ENCODE data around the gene SNTG2. TPM values are rescaled to one million over a fixed set of nuclear protein-coding genes. Genes with fewer than 3 reads are reported as not detected.

SNTG2 gene
- polyA plus RNA-seq, 3 donors: not detected

- peak overlapping the region in 1 of 2 donors; percentile 29 for H3K4me3 Mint-ChIP-seq
- H4K20me1 ChIP-seq (ENCODE audit: insufficient read depth, low read length): no peaks in the 10 kb centered on the region
- H3K27me3 Mint-ChIP-seq (ENCODE audit: low read depth in 3 of 3): peaks cover 42 to 47% (median 47%) of the 10 kb centered on the region in 3 donors
- H3K27me3 ChIP-seq (ENCODE audit: control insufficient read depth in 2 of 2, insufficient read depth in 2 of 2, low read length in 2 of 2): peaks cover 33 to 44% of the 10 kb centered on the region in 2 donors
- H3K4me3 ChIP-seq (replicated peaks in 1 of 3; ENCODE audit: low read depth in 2 of 3, low read length in 3 of 3): no peak overlapping the region
- intact Hi-C loops (cut with micrococcal nuclease): no loop called here
- H3K9me3 ChIP-seq (replicated peaks in 1 of 2; ENCODE audit: control insufficient read depth in 1 of 2, insufficient read depth in 1 of 2, low read length in 2 of 2): no peaks in the 10 kb centered on the region
- TF ChIP-seq CTCF (IDR thresholded peaks at IDR 0.05): no peak
- no peak overlapping the region for H3K4me2 ChIP-seq (replicated peaks; ENCODE audit: extremely low read depth, low read length, poor library complexity, severe bottlenecking)
- no peak overlapping the region for H2AFZ ChIP-seq (ENCODE audit: insufficient read depth, low read depth, low read length, poor library complexity, severe bottlenecking)
- H3K79me2 ChIP-seq (ENCODE audit: insufficient read depth, low read length): no peaks in the 10 kb centered on the region
- H3K27ac ChIP-seq (ENCODE audit: low read depth in 1 of 2, low read length in 2 of 2): no peak overlapping the region
- peaks cover 0 to 1% of the 10 kb centered on the region in 2 donors for H3K36me3 Mint-ChIP-seq
- no peak for DNase-seq
- no peak overlapping the region for H3K9ac ChIP-seq (ENCODE audit: insufficient read depth, low read length, poor library complexity, severe bottlenecking)
- no peaks in the 10 kb centered on the region for H3K4me1 ChIP-seq (ENCODE audit: control insufficient read depth in 1 of 2, insufficient read depth in 2 of 2, low read length in 2 of 2)
- H3K36me3 ChIP-seq (replicated peaks in 1 of 2; ENCODE audit: control insufficient read depth in 1 of 2, insufficient read depth in 2 of 2, low read length in 2 of 2): no peaks in the 10 kb centered on the region
- peaks cover 0 to 7% (median 0%) of the 10 kb centered on the region in 7 donors for H3K9me3 Mint-ChIP-seq
- no peaks in the 10 kb centered on the region for H3K4me1 Mint-ChIP-seq
- H3K27ac Mint-ChIP-seq: no peak overlapping the region
- WGBS (ENCODE audit: insufficient coverage): no CpG with 5 or more reads among the region's 2 CpGs
These were observed 2.8 kb downstream of the SNTG2 start for GRCh38 chr2:953408-953807.

GRCh38 chr2:953975-954686 lies 3.5 kb downstream of the SNTG2 start:
- Mint-ChIP-seq H3K27me3 (ENCODE audit: low read depth in 3 of 3) (peaks cover 35 to 42% (median 40%) of the 10 kb centered on the region in 3 donors), H3K27ac (no peak overlapping the region), H3K4me1 (no peaks in the 10 kb centered on the region), H3K36me3 (peaks cover 0 to 1% of the 10 kb centered on the region in 2 donors), H3K9me3 (peaks cover 0 to 7% (median 0%) of the 10 kb centered on the region in 7 donors), H3K4me3 (peak overlapping the region in 1 of 2 donors; percentile 4)
- Histone ChIP-seq H3K4me3 (replicated peaks in 1 of 3; ENCODE audit: low read depth in 2 of 3, low read length in 3 of 3) (no peak overlapping the region), H3K4me1 (ENCODE audit: control insufficient read depth in 1 of 2, insufficient read depth in 2 of 2, low read length in 2 of 2) (no peaks in the 10 kb centered on the region), H3K27me3 (ENCODE audit: control insufficient read depth in 2 of 2, insufficient read depth in 2 of 2, low read length in 2 of 2) (peaks cover 27 to 37% of the 10 kb centered on the region in 2 donors), H3K9me3 (replicated peaks in 1 of 2; ENCODE audit: control insufficient read depth in 1 of 2, insufficient read depth in 1 of 2, low read length in 2 of 2) (no peaks in the 10 kb centered on the region), H3K79me2 (ENCODE audit: insufficient read depth, low read length) (no peaks in the 10 kb centered on the region), H3K36me3 (replicated peaks in 1 of 2; ENCODE audit: control insufficient read depth in 1 of 2, insufficient read depth in 2 of 2, low read length in 2 of 2) (no peaks in the 10 kb centered on the region), H3K27ac (ENCODE audit: low read depth in 1 of 2, low read length in 2 of 2) (no peak overlapping the region), H4K20me1 (ENCODE audit: insufficient read depth, low read length) (no peaks in the 10 kb centered on the region), H3K9ac (ENCODE audit: insufficient read depth, low read length, poor library complexity, severe bottlenecking) (no peak overlapping the region), H3K4me2 (replicated peaks; ENCODE audit: extremely low read depth, low read length, poor library complexity, severe bottlenecking) (no peak overlapping the region), H2AFZ (ENCODE audit: insufficient read depth, low read depth, low read length, poor library complexity, severe bottlenecking) (no peak overlapping the region)
- no peak for DNase-seq
- WGBS (ENCODE audit: insufficient coverage): 84% methylated on average over 5 of the region's 13 CpGs
- TF ChIP-seq CTCF (IDR thresholded peaks at IDR 0.05): no peak
- intact Hi-C loops (cut with micrococcal nuclease): no loop called here

All from CD14-positive monocyte (primary cell).